WERI-Rb-1 (cell line): ENCODE results near the gene SESN3.
"Not testable (repeated sequence)": the region's sequence is repeated elsewhere in the genome, so short reads cannot be mapped to it uniquely, and the experiment has no call there.

Experiments used
- DNase-seq: peaks from one replicate; pipeline ENCODE4 v3.0.0-alpha.2; 2020
- H3K27ac ChIP-seq: fragments of 250-450 bp; sonication (Bioruptor Pico); 2 replicates; pipeline ENCODE4 v1.5.1; 2020; ENCODE audit warnings: mild to moderate bottlenecking, moderate library complexity
- H3K27me3 ChIP-seq: fragments of 250-450 bp; sonication (Bioruptor Pico); 2 replicates; pipeline ENCODE4 v1.5.1; 2021; ENCODE audit warnings: mild to moderate bottlenecking, low read depth, moderate library complexity; ENCODE audit not compliant: insufficient read depth, severe bottlenecking
- H3K36me3 ChIP-seq: fragments of 250-450 bp; sonication (Bioruptor Pico); 2 replicates; pipeline ENCODE4 v1.5.1; 2020; ENCODE audit warnings: mild to moderate bottlenecking, moderate library complexity
- H3K4me3 ChIP-seq: 2 replicates; pipeline ENCODE4 v1.5.1; 2011; ENCODE audit warnings: low read depth, mild to moderate bottlenecking, control low read depth, low read length
- H3K9me3 ChIP-seq: fragments of 250-450 bp; sonication (Bioruptor Pico); 2 replicates; pipeline ENCODE4 v1.5.1; 2021; ENCODE audit warnings: mild to moderate bottlenecking, moderate library complexity; ENCODE audit not compliant: severe bottlenecking
- CTCF ChIP-seq: IDR thresholded peaks from 2 replicates; pipeline ENCODE4 v1.5.1; 2011; ENCODE audit warnings: low read depth, mild to moderate bottlenecking, control low read depth, inconsistent platforms, low read length

SESN3 gene

GRCh38 chr11:95254131-95254704 lies 23.2 kb upstream of the SESN3 start:
- peak overlapping the region; percentile 44 for H3K4me3 ChIP-seq
- peak; percentile 87 for DNase-seq
- H3K9me3 ChIP-seq, result no peaks in the 10 kb centered on the region
- TF ChIP-seq CTCF, result no peak
- no peaks in the 10 kb centered on the region for H3K36me3 ChIP-seq
- H3K27ac ChIP-seq, result peak overlapping the region; percentile 53
- no peaks in the 10 kb centered on the region for H3K27me3 ChIP-seq

GRCh38 chr11:95253141-95253540 lies 22.1 kb upstream of the SESN3 start:
- no peaks in the 10 kb centered on the region for H3K36me3 ChIP-seq
- DNase-seq, result no peak
- TF ChIP-seq CTCF, result no peak
- H3K27ac ChIP-seq, result no peak overlapping the region
- no peaks in the 10 kb centered on the region for H3K27me3 ChIP-seq
- no peak overlapping the region for H3K4me3 ChIP-seq
- no peaks in the 10 kb centered on the region for H3K9me3 ChIP-seq

GRCh38 chr11:95252586-95252985 lies 21.6 kb upstream of the SESN3 start:
- Histone ChIP-seq H3K27ac (no peak overlapping the region), H3K9me3 (no peaks in the 10 kb centered on the region), H3K27me3 (no peaks in the 10 kb centered on the region), H3K4me3 (no peak overlapping the region), H3K36me3 (no peaks in the 10 kb centered on the region)
- TF ChIP-seq CTCF, result no peak
- no peak for DNase-seq

- not testable (repeated sequence) for H3K9me3 ChIP-seq, H3K27ac ChIP-seq, H3K27me3 ChIP-seq, H3K36me3 ChIP-seq, H3K4me3 ChIP-seq, DNase-seq
These were observed 20.9 kb upstream of the SESN3 start for GRCh38 chr11:95251896-95252295.

GRCh38 chr11:95248666-95249467 lies 17.9 kb upstream of the SESN3 start:
- Histone ChIP-seq H3K27me3 (no peaks in the 10 kb centered on the region), H3K9me3 (no peaks in the 10 kb centered on the region), H3K4me3 (no peak overlapping the region), H3K27ac (no peak overlapping the region), H3K36me3 (no peaks in the 10 kb centered on the region)
- no peak for TF ChIP-seq CTCF
- no peak for DNase-seq

- no peak overlapping the region for H3K4me3 ChIP-seq
- no peak for DNase-seq
- H3K9me3 ChIP-seq, result no peaks in the 10 kb centered on the region
- no peak overlapping the region for H3K27ac ChIP-seq
- TF ChIP-seq CTCF, result no peak
- no peaks in the 10 kb centered on the region for H3K36me3 ChIP-seq
- H3K27me3 ChIP-seq, result no peaks in the 10 kb centered on the region
These were observed 16.9 kb upstream of the SESN3 start for GRCh38 chr11:95247883-95248282.
